CD14-positive monocyte (primary cell): ENCODE data around the gene MDK. TPM values are rescaled to one million over a fixed set of nuclear protein-coding genes. Genes with fewer than 3 reads are reported as not detected.

Experiments
- DNase-seq, 3 donors: peaks; one replicate each; pipeline ENCODE4 v3.0.0-alpha.2; 2011 to 2022
- H2AFZ ChIP-seq: 2 replicates; pipeline ENCODE4 v1.6.0; 2012; ENCODE audit warnings: mild to moderate bottlenecking, low read depth, low read length, inconsistent platforms; ENCODE audit not compliant: insufficient read depth, poor library complexity, severe bottlenecking
- H3K27ac ChIP-seq, 2 donors: 1 replicate in 1 of 2; 2 replicates in 1 of 2; pipeline ENCODE4 v1.5.1; 2012 to 2013; ENCODE audit warnings: low read length in 2 of 2, control low read depth in 1 of 2, inconsistent platforms in 1 of 2, low read depth in 1 of 2, mild to moderate bottlenecking in 1 of 2
- H3K27me3 ChIP-seq, 2 donors: one replicate each; pipeline versions ENCODE4 v1.6.0 to v1.6.1; 2011 to 2013; ENCODE audit warnings: low read length in 2 of 2; ENCODE audit not compliant: control insufficient read depth in 2 of 2, insufficient read depth in 2 of 2
- H3K36me3 ChIP-seq, 2 donors: replicated peaks in 1 of 2; 1 replicate in 1 of 2; 2 replicates in 1 of 2; pipeline versions ENCODE4 v1.5.1 to v1.6.1; 2012 to 2013; ENCODE audit warnings: low read length in 2 of 2, control low read depth in 1 of 2, inconsistent platforms in 1 of 2, mild to moderate bottlenecking in 1 of 2; ENCODE audit not compliant: insufficient read depth in 2 of 2, control insufficient read depth in 1 of 2
- H3K4me1 ChIP-seq, 2 donors: 1 replicate in 1 of 2; 2 replicates in 1 of 2; pipeline versions ENCODE4 v1.5.1 to v1.6.1; 2012 to 2013; ENCODE audit warnings: low read length in 2 of 2, control low read depth in 1 of 2, inconsistent platforms in 1 of 2, mild to moderate bottlenecking in 1 of 2, moderate library complexity in 1 of 2; ENCODE audit not compliant: insufficient read depth in 2 of 2, control insufficient read depth in 1 of 2
- H3K4me2 ChIP-seq: replicated peaks from 2 replicates; pipeline ENCODE3; 2012; ENCODE audit warnings: low read length, moderate library complexity, mild to moderate bottlenecking; ENCODE audit not compliant: poor library complexity, severe bottlenecking; ENCODE audit errors: extremely low read depth
- H3K4me3 ChIP-seq, 3 experiments: fragments of 200-600 bp in 1 of 3; sonication (generic) in 1 of 3; replicated peaks in 1 of 3; 1 replicate in 2 of 3; 2 replicates in 1 of 3; pipeline ENCODE4 v1.5.1; 2011 to 2013; ENCODE audit warnings: low read length in 3 of 3, mild to moderate bottlenecking in 3 of 3, control low read depth in 2 of 3, low read depth in 2 of 3, inconsistent platforms in 1 of 3, moderate library complexity in 1 of 3
- H3K79me2 ChIP-seq: 2 replicates; pipeline ENCODE4 v1.6.0; 2012; ENCODE audit warnings: mild to moderate bottlenecking, control low read depth, inconsistent platforms, low read length, moderate library complexity; ENCODE audit not compliant: insufficient read depth
- H3K9ac ChIP-seq: 2 replicates; pipeline ENCODE4 v1.6.0; 2017; ENCODE audit warnings: low read length, mild to moderate bottlenecking; ENCODE audit not compliant: insufficient read depth, poor library complexity, severe bottlenecking
- H3K9me3 ChIP-seq, 2 donors: replicated peaks in 1 of 2; 1 replicate in 1 of 2; 2 replicates in 1 of 2; pipeline versions ENCODE4 v1.5.1 to v1.6.1; 2012 to 2013; ENCODE audit warnings: low read length in 2 of 2, control low read depth in 1 of 2; ENCODE audit not compliant: control insufficient read depth in 1 of 2, insufficient read depth in 1 of 2
- H4K20me1 ChIP-seq: 2 replicates; pipeline ENCODE4 v1.6.0; 2012; ENCODE audit warnings: mild to moderate bottlenecking, low read length, control low read depth, moderate library complexity; ENCODE audit not compliant: insufficient read depth
- H3K27ac Mint-ChIP-seq, 7 donors: one replicate each; pipeline ENCODE4 v1.8.0; 2020; ENCODE audit warnings: mild to moderate bottlenecking in 7 of 7, mixed read lengths in 7 of 7, moderate library complexity in 6 of 7, inconsistent platforms in 2 of 7
- H3K27me3 Mint-ChIP-seq, 3 donors: one replicate each; pipeline ENCODE4 v1.8.0; 2021 to 2022; ENCODE audit warnings: low read depth in 3 of 3, mild to moderate bottlenecking in 3 of 3, mixed read lengths in 3 of 3, moderate library complexity in 3 of 3, inconsistent platforms in 1 of 3
- H3K36me3 Mint-ChIP-seq, 2 donors: one replicate each; pipeline ENCODE4 v1.8.0; 2020; ENCODE audit warnings: mixed read lengths in 2 of 2, inconsistent platforms in 1 of 2, mild to moderate bottlenecking in 1 of 2
- H3K4me1 Mint-ChIP-seq: one replicate; pipeline ENCODE4 v1.8.0; 2020; ENCODE audit warnings: mild to moderate bottlenecking, mixed read lengths
- H3K4me3 Mint-ChIP-seq, 2 donors: one replicate each; pipeline ENCODE4 v1.8.0; 2020; ENCODE audit warnings: mild to moderate bottlenecking in 2 of 2, mixed read lengths in 2 of 2, moderate library complexity in 1 of 2
- H3K9me3 Mint-ChIP-seq, 7 donors: one replicate each; pipeline ENCODE4 v1.8.0; 2020 to 2022; ENCODE audit warnings: mixed read lengths in 7 of 7, mild to moderate bottlenecking in 6 of 7, moderate library complexity in 6 of 7, inconsistent platforms in 2 of 7
- CTCF ChIP-seq: fragments of 200-600 bp; IDR thresholded peaks from one replicate; pipeline ENCODE4 v1.8.0; 2022; ENCODE audit warnings: antibody characterized with exemption, mild to moderate bottlenecking
- WGBS: methylation state at CpG from one replicate; pipeline ENCODE4 v1.1.5; 2013; ENCODE audit warnings: missing lambda C conversion rate; ENCODE audit not compliant: insufficient coverage; 5-methylcytosine and 5-hydroxymethylcytosine counted together
- intact Hi-C, 2 donors: fragments of 100-400 bp; cut with micrococcal nuclease; formaldehyde crosslinking; loops; one replicate each; pipeline versions ENCODE4 v1.15.0 to v1.15.1; 2023
- polyA plus RNA-seq, 3 donors: library from polyadenylated mRNA; depleted of rRNA in 1 of 3; unstranded in 2 of 3; stranded (reverse) in 1 of 3; fragments of 300-500 nt in 2 of 3; fragments of >200 nt in 1 of 3; fragmentation: Illumina TruSeq in 2 of 3; gene quantifications; 1 replicate in 2 of 3; 2 replicates in 1 of 3; pipeline ENCODE4 v1.2.3, GENCODE V29; 2012 to 2021

MDK gene
- polyA plus RNA-seq, 3 donors, result 2.8 TPM; not detected in 2

- Histone ChIP-seq H3K4me2 (no peak overlapping the region), H3K79me2 (peaks cover 98% of the 10 kb centered on the region), H3K9ac (peak overlapping the region; percentile 25), H3K4me3 (no peak overlapping the region), H3K9me3 (no peaks in the 10 kb centered on the region), H4K20me1 (peaks cover 97% of the 10 kb centered on the region), H3K36me3 (peaks cover 24 to 45% of the 10 kb centered on the region in 2 donors), H3K27ac (peak overlapping the region in 1 of 2 donors; percentile 70), H3K27me3 (no peaks in the 10 kb centered on the region), H3K4me1 (peaks cover 62 to 84% of the 10 kb centered on the region in 2 donors), H2AFZ (no peak overlapping the region)
- H3K27ac Mint-ChIP-seq, result peak overlapping the region in 3 of 7 donors; percentile 33 to 85 (median 82)
- no CpG with 5 or more reads among the region's 3 CpGs for WGBS
- H3K9me3 Mint-ChIP-seq, result no peaks in the 10 kb centered on the region
- no peak overlapping the region for H3K4me3 Mint-ChIP-seq
- DNase-seq, result no peak
- intact Hi-C loops, result no loop called here
- no peaks in the 10 kb centered on the region for H3K27me3 Mint-ChIP-seq
- H3K36me3 Mint-ChIP-seq, result peaks cover 14 to 58% of the 10 kb centered on the region in 2 donors
- H3K4me1 Mint-ChIP-seq, result peaks cover 80% of the 10 kb centered on the region
- no peak for TF ChIP-seq CTCF
Measured at GRCh38 chr11:46350695-46351094, 30.8 kb upstream of the MDK start.

- Histone ChIP-seq H3K9ac (peak overlapping the region; percentile 25), H2AFZ (no peak overlapping the region), H3K4me2 (no peak overlapping the region), H3K4me1 (peaks cover 66 to 88% of the 10 kb centered on the region in 2 donors), H3K4me3 (no peak overlapping the region), H3K36me3 (peaks cover 27 to 48% of the 10 kb centered on the region in 2 donors), H3K27ac (peak overlapping the region in 1 of 2 donors; percentile 70), H3K79me2 (peaks cover 98% of the 10 kb centered on the region), H3K9me3 (no peaks in the 10 kb centered on the region), H3K27me3 (no peaks in the 10 kb centered on the region), H4K20me1 (peaks cover 97% of the 10 kb centered on the region)
- Mint-ChIP-seq H3K4me1 (peaks cover 83% of the 10 kb centered on the region), H3K27me3 (no peaks in the 10 kb centered on the region), H3K4me3 (no peak overlapping the region), H3K36me3 (peaks cover 17 to 62% of the 10 kb centered on the region in 2 donors), H3K27ac (peak overlapping the region in 5 of 7 donors; percentile 6 to 85 (median 41)), H3K9me3 (no peaks in the 10 kb centered on the region)
- intact Hi-C loops, result no loop called here
- WGBS, result 89% methylated on average over 6 of the region's 8 CpGs
- no peak for TF ChIP-seq CTCF
- no peak for DNase-seq
Measured at GRCh38 chr11:46351148-46351547, 30.3 kb upstream of the MDK start.
